HG03196 (cell line): ENCODE results near the gene CHST13.
"Not testable (repeated sequence)": the region's sequence is repeated elsewhere in the genome, so short reads cannot be mapped to it uniquely, and the experiment has no call there.

Experiments used
- ATAC-seq: cut with Tn5 transposase; IDR thresholded peaks from one replicate; pipeline ENCODE4 v1.9.1; 2021; ENCODE audit not compliant: unreplicated experiment

CHST13 gene

GRCh38 chr3:126580746-126581145 is 56.8 kb downstream of the CHST13 start:
- ATAC-seq = no peak

DNA sequence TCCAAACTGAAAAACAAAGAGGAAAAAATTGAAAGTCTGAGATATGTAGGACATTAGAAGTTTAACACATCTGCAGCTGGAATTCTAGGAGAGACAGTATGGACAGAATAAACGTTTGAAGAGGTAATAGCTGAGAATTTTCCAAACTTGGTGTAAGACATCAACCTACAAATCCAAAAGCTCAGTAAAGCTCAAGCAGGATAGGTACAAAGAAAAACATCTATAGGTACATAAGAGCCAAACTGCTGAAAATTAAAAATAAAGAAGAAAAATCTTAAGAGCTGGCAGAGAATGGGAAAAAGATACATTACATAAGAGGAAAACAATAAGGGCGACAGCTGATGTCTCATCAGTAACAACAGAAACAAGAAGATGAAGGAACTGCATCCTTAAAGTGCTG is 57.6 kb downstream of the CHST13 start:
- ATAC-seq = no peak

DNA sequence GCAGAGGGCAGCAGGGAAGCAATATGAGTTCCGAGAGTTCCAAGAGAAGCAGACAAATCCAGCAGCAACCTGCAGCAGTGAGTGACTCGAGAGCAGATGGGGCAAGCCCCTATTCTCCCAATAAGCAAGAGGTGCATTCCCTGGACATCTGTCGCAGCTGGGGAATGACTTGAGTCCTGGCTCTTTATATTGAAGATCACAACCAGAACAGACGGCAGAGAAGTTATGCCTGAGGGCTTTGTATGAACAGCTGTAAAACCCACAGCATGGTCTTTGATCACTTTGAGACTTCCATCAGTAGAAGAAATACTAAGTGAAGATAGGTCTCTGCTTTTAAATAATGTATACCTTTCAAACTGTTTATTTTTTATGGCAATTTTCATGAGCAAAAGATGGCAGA is 58.4 kb downstream of the CHST13 start:
- no peak for ATAC-seq

GRCh38 chr3:126591515-126591914 is 67.6 kb downstream of the CHST13 start:
- ATAC-seq = not testable (repeated sequence)
